RKO (cell line): ENCODE data around the gene USP47.

Source experiments
- DNase-seq: peaks from one replicate; pipeline ENCODE4 v3.0.0-alpha.2; 2016; ENCODE audit warnings: low spot score

The USP47 gene

GRCh38 chr11:11841723-11842420 lies at the start of gene USP47:
USP47 (plus strand) TSS chr11:11841972; CDS start chr11:11842186, 214 bp downstream.
- DNase-seq: peak; percentile 86

- no peak for DNase-seq
These were observed 48.7 kb upstream of the USP47 start for GRCh38 chr11:11793073-11793472.

- peak; percentile 70 for DNase-seq
These were observed 43.0 kb upstream of the USP47 start for GRCh38 chr11:11798586-11799438.

GRCh38 chr11:11805228-11805627 lies 36.5 kb upstream of the USP47 start:
- DNase-seq: no peak

GRCh38 chr11:11806074-11806473 lies 35.7 kb upstream of the USP47 start:
- DNase-seq: no peak

GRCh38 chr11:11806586-11806985 lies 35.2 kb upstream of the USP47 start:
- no peak for DNase-seq

- no peak for DNase-seq
These were observed 33.7 kb upstream of the USP47 start for GRCh38 chr11:11807811-11808782.

- peak; percentile 22 for DNase-seq
These were observed 32.7 kb upstream of the USP47 start for GRCh38 chr11:11808992-11809615.

- DNase-seq: no peak
These were observed 30.7 kb upstream of the USP47 start for GRCh38 chr11:11810764-11811726.

- DNase-seq: peak; percentile 76
These were observed 28.3 kb upstream of the USP47 start for GRCh38 chr11:11813288-11813962.

- no peak for DNase-seq
These were observed 26.9 kb upstream of the USP47 start for GRCh38 chr11:11814614-11815452.

- no peak for DNase-seq
These were observed 25.1 kb upstream of the USP47 start for GRCh38 chr11:11816511-11817314.

GRCh38 chr11:11817957-11818356 lies 23.8 kb upstream of the USP47 start:
- DNase-seq: no peak

GRCh38 chr11:11818529-11819121 lies 23.1 kb upstream of the USP47 start:
- no peak for DNase-seq

- no peak for DNase-seq
These were observed 19.9 kb upstream of the USP47 start for GRCh38 chr11:11821899-11822298.

- DNase-seq: no peak
These were observed 18.8 kb upstream of the USP47 start for GRCh38 chr11:11822946-11823345.

GRCh38 chr11:11826260-11826659 lies 15.5 kb upstream of the USP47 start:
- DNase-seq: no peak

GRCh38 chr11:11827272-11827671 lies 14.5 kb upstream of the USP47 start:
- DNase-seq: no peak
